Tibial nerve (tissue), 4 donors: Measurements from ENCODE around the gene TPM2. TPM values are rescaled to one million over a fixed set of nuclear protein-coding genes. Genes with fewer than 3 reads are reported as not detected.

Experiments used
- DNase-seq, 2 donors: peaks; one replicate each; pipeline ENCODE4 v3.0.0-alpha.2; 2019; ENCODE audit warnings: low spot score in 2 of 2
- H3K27ac ChIP-seq, 4 donors: fragments of 200-600 bp; sonication (generic) in 3 of 4; one replicate each; pipeline ENCODE4 v1.5.1; 2017 to 2019; ENCODE audit warnings: mild to moderate bottlenecking in 1 of 4
- H3K27me3 ChIP-seq, 2 donors: fragments of 200-600 bp; sonication (generic) in 1 of 2; one replicate each; pipeline versions ENCODE4 v1.5.1 to v1.6.0; 2017 to 2019
- H3K36me3 ChIP-seq, 3 donors: fragments of 200-600 bp; sonication (generic); one replicate each; pipeline ENCODE4 v1.5.1; 2018 to 2019
- H3K4me1 ChIP-seq, 4 donors: fragments of 200-600 bp; sonication (generic) in 3 of 4; one replicate each; pipeline ENCODE4 v1.5.1; 2017 to 2019
- H3K4me3 ChIP-seq, 4 donors: fragments of 200-600 bp; sonication (generic) in 3 of 4; one replicate each; pipeline ENCODE4 v1.5.1; 2017 to 2019; ENCODE audit warnings: mild to moderate bottlenecking in 1 of 4, moderate library complexity in 1 of 4
- H3K9me3 ChIP-seq, 4 donors: fragments of 200-600 bp; sonication (generic) in 3 of 4; one replicate each; pipeline ENCODE4 v1.5.1; 2017 to 2019
- EP300 ChIP-seq, 2 donors: sonication (generic); formaldehyde crosslinking; IDR thresholded peaks; one replicate each; pipeline ENCODE4 v1.6.1; 2017; ENCODE audit warnings: antibody characterized with exemption in 2 of 2, mild to moderate bottlenecking in 1 of 2
- POLR2A ChIP-seq, 2 donors: fragments of 450-650 bp; IDR thresholded peaks; one replicate each; pipeline ENCODE4 v1.6.1; 2017; ENCODE audit warnings: antibody characterized with exemption in 2 of 2, mild to moderate bottlenecking in 2 of 2, moderate library complexity in 2 of 2
- WGBS, 2 donors: methylation state at CpG; one replicate each; pipeline ENCODE4 v1.1.5; 2018; 5-methylcytosine and 5-hydroxymethylcytosine counted together
- total RNA-seq, 4 donors: library from RNA; depleted of rRNA; stranded (reverse); fragments of >200 nt; gene quantifications; one replicate each; pipeline ENCODE4 v1.1.0, GENCODE V29; 2016
- TF ChIP-seq, protein P1 (sequence below), 5 experiments: fragments of 200-600 bp in 3 of 5; fragments of 450-650 bp in 2 of 5; sonication (generic) in 3 of 5; IDR thresholded peaks; one replicate each; pipeline ENCODE4 v1.5.1; 2016 to 2019; ENCODE audit warnings: antibody characterized with exemption in 5 of 5, mild to moderate bottlenecking in 3 of 5, moderate library complexity in 2 of 5

Gene TPM2
- total RNA-seq, 4 donors from 2014 or later = 229 to 350 (median 289) TPM

DNA sequence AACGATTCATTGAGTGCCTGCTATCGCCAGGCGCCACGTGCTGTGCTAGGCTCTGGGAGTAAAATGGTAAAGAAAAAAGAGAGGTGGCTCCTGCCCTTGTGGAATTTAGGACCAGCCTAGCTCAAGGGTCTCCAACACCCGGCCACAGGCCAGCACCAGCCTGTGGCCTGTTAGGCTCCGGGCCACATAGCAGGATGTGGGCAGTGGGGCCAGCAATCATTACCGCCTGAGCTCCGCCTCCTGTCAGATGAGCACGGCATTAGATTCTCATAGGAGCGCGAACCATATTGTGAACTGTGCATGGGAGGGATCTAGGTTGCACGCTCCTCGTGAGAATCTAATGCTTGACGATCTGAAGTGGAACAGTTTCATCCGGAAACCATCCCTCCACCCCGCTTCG, 33.4 kb downstream of the TPM2 start:
- Histone ChIP-seq H3K27ac (peak overlapping the region in 1 of 4 donors; percentile 99), H3K9me3 (no peaks in the 10 kb centered on the region), H3K36me3 (peaks cover 0 to 11% (median 0%) of the 10 kb centered on the region in 3 donors), H3K4me3 (no peak overlapping the region), H3K4me1 (peaks cover 0 to 35% (median 10%) of the 10 kb centered on the region in 4 donors), H3K27me3 (no peaks in the 10 kb centered on the region)
- WGBS, 2 donors = 76 to 82% methylated on average over 17 of the region's 17 CpGs
- DNase-seq = no peak
- TF ChIP-seq EP300 (IDR thresholded peaks at IDR 0.05) (no peak), POLR2A (IDR thresholded peaks at IDR 0.05) (no peak)
- TF ChIP-seq, protein P1, sequence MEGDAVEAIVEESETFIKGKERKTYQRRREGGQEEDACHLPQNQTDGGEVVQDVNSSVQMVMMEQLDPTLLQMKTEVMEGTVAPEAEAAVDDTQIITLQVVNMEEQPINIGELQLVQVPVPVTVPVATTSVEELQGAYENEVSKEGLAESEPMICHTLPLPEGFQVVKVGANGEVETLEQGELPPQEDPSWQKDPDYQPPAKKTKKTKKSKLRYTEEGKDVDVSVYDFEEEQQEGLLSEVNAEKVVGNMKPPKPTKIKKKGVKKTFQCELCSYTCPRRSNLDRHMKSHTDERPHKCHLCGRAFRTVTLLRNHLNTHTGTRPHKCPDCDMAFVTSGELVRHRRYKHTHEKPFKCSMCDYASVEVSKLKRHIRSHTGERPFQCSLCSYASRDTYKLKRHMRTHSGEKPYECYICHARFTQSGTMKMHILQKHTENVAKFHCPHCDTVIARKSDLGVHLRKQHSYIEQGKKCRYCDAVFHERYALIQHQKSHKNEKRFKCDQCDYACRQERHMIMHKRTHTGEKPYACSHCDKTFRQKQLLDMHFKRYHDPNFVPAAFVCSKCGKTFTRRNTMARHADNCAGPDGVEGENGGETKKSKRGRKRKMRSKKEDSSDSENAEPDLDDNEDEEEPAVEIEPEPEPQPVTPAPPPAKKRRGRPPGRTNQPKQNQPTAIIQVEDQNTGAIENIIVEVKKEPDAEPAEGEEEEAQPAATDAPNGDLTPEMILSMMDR (IDR thresholded peaks at IDR 0.05) = no peak

DNA sequence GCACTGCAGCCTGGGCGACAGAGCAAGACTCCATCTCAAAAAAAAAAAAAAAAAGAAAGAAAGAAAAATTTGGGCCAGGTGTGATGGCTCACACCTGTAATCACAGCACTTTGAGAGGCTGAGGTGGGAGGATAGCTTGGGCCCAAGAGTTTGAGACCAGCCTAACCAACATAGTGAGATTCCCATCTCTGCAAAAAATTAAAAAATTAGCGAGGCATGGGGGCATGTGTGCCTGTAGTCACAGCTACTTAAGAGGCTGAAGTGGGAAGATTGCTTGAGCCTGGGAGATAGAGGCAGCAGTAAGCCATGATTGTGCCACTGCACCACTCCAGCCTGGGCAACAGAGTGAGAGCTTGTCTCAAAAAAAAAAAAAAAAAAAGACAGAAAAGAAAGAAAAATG, 36.1 kb downstream of the TPM2 start:
- no peaks in the 10 kb centered on the region for H3K9me3 ChIP-seq
- H3K36me3 ChIP-seq = no peaks in the 10 kb centered on the region
- 91 to 96% methylated on average over 2 of the region's 2 CpGs for WGBS, 2 donors
- H3K27ac ChIP-seq = no peak overlapping the region
- H3K27me3 ChIP-seq = no peaks in the 10 kb centered on the region
- H3K4me3 ChIP-seq = no peak overlapping the region
- no peak for DNase-seq
- peaks cover 0 to 9% (median 4%) of the 10 kb centered on the region in 4 donors for H3K4me1 ChIP-seq
- TF ChIP-seq EP300 (IDR thresholded peaks at IDR 0.05) (no peak), POLR2A (IDR thresholded peaks at IDR 0.05) (no peak)
- TF ChIP-seq, protein P1 (IDR thresholded peaks at IDR 0.05) = no peak

DNA sequence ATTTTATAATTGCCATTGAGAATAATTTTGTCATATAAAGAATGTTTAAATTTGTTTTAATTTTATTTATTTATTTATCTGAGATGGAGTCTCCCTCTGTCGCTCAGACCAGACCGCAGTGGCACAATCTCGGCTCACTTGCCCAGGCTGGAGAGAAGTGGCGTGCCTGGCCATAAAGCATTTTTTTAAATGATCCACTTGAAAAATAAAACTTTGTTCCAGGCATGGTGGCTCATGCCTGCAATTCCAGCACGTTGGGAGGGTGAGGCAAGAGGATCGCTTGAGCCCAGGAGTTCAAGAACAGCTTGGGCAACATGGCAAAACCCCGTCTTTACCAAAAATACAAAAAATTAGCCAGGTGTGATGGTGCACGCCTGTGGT, 36.9 kb downstream of the TPM2 start:
- H3K27ac ChIP-seq = no peak overlapping the region
- no peaks in the 10 kb centered on the region for H3K36me3 ChIP-seq
- H3K4me1 ChIP-seq = peaks cover 0 to 9% (median 4%) of the 10 kb centered on the region in 4 donors
- H3K27me3 ChIP-seq = no peaks in the 10 kb centered on the region
- WGBS, 2 donors = 88 to 94% methylated on average over 8 of the region's 8 CpGs
- DNase-seq = no peak
- TF ChIP-seq, protein P1 (IDR thresholded peaks at IDR 0.05) = no peak
- TF ChIP-seq EP300 (IDR thresholded peaks at IDR 0.05) (no peak), POLR2A (IDR thresholded peaks at IDR 0.05) (no peak)
- no peak overlapping the region for H3K4me3 ChIP-seq
- no peaks in the 10 kb centered on the region for H3K9me3 ChIP-seq

DNA sequence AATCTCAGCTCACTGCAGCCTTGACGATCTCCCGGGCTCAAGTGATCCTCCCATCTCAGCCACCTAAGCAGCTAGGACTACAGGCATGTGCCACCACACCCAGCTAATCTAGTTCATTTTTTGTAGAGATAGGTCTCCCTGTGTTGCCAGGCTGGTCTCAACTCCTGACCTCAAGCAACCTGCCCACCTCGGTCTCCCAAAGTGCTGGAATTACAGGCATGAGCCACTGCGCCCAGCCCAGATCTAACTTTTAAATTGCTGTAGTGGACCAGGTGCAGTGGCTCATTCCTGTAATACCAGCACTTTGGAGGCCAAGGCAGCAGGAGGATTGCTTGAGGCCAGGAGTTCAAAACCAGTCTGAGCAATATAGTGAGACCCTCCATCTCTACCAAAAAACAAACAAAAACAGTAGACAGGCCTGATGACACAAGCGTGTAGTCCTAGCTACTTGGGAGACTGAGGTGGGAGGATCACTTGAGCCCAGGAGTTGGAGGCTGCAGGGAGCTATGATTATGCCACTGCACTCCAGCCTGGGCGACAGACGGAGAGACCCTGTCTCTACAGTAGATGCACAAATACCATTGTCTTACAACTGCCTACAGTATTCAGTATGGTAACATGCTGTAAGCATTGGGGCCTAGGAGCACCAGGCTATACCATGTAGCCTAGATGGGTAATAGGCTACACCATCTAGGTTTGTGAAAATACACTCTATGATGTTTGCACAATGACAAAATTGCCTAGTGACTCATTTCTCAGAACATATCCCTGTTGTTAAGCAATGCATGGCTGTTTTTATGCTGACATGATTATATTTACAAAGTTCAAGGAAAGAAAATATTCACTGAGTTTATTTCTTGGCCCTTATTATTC, 37.5 kb downstream of the TPM2 start:
- no peak overlapping the region for H3K27ac ChIP-seq
- no peaks in the 10 kb centered on the region for H3K9me3 ChIP-seq
- DNase-seq = no peak
- no peaks in the 10 kb centered on the region for H3K36me3 ChIP-seq
- H3K27me3 ChIP-seq = no peaks in the 10 kb centered on the region
- 78 to 79% methylated on average over 5 to 7 of the region's 7 CpGs for WGBS, 2 donors
- TF ChIP-seq, protein P1 (IDR thresholded peaks at IDR 0.05) = no peak
- TF ChIP-seq POLR2A (IDR thresholded peaks at IDR 0.05) (no peak), EP300 (IDR thresholded peaks at IDR 0.05) (no peak)
- H3K4me3 ChIP-seq = no peak overlapping the region
- peaks cover 0 to 9% (median 5%) of the 10 kb centered on the region in 4 donors for H3K4me1 ChIP-seq
